GM19240 (cell line): ENCODE results near the gene APAF1.

Source experiments
- DNase-seq: peaks from one replicate; pipeline ENCODE4 v3.0.0; 2011; ENCODE audit warnings: low spot score; ENCODE audit not compliant: insufficient read length

Gene APAF1

DNA sequence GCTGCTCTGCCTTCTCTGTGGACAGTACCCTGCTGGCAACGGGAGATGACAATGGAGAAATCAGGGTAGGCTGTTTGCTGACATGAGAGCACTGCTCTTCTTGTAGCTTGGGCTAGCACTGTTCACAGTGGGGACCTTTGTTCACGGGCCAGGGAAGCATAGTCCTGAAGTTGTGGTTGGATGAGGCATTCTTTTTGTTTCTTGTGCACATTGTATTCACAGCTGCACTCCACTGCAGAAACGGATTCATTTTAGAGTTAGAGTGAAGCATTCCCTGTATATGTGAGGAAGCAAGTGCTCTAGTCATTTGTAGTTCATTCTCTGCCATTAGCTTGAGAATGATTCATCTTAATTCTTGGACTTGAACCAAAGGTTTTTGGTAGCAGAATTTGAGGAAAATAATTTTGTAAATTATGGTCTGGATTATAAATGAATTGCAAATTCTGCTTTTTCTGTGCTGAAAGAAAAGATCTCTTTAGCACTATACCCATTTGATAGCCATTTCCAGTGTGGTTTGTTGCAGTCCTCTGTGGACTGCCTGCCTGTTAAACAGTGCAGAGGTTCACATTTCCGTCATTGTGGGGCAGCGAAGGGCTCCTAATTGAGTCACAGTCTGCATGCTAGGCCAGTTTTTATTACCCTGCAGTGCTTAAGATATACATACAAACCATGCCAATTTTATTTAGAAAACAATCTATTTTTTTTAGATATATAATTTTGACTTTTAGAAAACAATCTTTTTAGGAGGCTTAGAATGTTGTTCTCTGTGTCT is 80.6 kb downstream of the APAF1 start:
- DNase-seq, result no peak

DNA sequence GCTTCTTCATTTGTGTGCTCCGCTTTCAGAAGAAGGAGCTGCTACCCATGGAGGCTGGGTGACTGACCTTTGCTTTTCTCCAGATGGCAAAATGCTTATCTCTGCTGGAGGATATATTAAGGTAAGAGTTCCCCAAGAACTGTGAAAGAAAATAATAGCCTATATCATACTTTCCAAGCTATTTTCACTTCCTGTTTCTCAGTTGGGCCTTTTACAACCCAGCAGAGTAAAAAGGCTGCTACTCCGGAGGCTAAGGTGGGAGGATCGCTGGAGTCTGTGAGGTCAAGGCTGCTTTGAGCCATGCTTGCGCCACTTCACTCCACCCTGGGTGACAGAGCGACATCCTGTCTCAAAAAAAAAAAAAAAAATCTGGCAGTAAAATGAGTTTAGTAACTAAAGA is 82.1 kb downstream of the APAF1 start:
- no peak for DNase-seq

DNA sequence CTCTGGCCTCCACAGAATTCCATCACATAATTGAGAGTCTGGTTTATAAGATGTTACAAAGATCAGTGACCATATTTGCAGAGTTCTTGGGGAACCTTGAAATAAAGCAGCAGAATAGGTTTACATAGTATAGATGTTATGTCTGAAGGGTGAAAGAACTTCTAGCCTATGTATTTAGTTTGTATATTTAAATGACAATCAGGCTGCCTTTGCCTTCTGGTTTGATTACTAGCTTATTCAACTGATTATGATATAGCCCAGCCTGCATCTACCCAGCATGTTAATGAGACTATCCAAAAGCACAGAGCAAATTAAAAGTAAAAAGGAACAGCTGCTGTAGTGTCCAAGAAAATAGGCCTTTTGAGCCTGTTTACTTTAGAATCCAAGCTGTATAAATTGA is 85.3 kb downstream of the APAF1 start:
- DNase-seq, result no peak

DNA sequence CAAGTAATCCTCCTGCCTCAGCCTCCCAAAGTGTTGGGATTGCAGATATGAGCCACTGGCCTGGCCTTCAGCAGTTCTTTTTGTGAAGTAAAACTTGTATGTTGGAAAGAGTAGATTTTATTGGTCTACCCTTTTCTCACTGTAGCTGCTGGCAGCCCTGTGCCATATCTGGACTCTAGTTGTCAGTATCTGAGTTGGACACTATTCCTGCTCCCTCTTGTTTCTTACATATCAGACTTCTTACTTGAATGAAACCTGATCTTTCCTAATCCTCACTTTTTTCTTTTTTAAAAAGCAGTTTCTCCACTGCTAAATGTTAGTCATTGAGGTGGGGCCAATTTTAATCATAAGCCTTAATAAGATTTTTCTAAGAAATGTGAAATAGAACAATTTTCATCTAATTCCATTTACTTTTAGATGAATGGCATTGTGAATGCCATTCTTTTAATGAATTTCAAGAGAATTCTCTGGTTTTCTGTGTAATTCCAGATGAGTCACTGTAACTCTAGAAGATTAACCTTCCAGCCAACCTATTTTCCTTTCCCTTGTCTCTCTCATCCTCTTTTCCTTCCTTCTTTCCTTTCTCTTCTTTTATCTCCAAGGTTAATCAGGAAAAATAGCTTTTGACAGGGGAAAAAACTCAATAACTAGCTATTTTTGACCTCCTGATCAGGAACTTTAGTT is 88.7 kb downstream of the APAF1 start:
- no peak for DNase-seq

DNA sequence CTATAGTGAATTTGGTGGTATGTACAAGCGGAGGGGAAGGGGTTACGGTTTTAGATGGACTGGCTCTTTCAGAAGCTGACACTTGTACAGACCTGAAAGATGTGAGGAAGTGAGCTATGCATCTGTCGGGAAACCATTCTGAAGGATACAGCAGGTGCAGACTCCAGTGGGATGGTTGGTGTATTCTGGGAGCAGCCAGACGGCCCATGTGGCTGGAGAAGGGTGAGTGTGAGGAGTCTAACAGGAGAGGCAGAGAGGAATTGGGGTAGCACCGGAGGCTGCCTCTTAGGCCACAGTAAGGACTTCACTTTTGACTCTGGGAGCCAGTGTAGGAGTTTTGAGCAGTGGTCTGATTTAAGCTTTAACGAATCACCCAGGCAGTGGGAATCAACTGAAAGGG is 90.7 kb downstream of the APAF1 start:
- no peak for DNase-seq

DNA sequence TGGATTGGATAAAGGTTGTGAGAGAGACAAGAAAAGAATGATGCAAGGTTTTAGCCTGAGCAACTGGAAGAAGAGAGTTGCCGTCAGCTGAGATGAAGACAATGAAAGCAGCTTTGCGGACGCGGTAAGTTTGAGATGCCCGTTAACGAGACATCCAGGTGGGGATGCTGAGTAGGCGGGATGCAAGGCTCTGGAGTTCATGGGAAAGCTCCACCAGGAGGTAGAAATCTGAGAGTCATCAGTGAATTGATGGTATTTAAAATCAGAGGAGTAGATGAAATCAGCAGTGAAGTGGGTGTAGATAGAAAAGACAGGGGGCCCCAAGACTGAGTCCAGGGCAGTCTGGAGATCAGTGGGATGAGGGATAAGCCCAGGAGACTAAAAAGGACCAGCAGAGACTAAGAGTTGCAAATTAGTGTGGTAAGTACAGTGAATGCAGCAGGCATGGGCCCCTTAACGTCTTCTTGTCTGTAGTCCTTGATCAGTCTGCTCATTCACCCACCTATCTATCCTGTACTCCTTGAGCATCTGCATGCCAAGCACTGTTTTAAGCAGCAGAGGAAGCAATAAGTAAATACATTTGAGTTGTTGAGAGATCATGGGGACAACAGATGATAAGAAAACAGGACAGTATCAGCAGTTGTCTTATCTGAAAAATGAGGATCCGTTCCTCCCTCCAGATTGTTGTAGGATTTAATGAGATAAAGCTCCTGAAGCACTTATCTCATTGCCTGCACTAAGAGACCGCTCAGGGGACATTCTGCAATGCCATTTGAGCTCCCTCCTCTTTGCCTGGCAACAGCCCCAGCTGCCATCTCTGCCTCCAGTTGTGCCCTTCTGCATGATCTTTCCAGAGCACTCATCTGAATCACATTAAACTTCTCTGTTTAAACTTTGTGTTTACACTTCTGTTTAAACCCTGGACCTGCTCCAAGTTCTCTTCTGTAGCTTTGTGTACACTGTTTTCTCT is 91.5 kb downstream of the APAF1 start:
- DNase-seq, result no peak

DNA sequence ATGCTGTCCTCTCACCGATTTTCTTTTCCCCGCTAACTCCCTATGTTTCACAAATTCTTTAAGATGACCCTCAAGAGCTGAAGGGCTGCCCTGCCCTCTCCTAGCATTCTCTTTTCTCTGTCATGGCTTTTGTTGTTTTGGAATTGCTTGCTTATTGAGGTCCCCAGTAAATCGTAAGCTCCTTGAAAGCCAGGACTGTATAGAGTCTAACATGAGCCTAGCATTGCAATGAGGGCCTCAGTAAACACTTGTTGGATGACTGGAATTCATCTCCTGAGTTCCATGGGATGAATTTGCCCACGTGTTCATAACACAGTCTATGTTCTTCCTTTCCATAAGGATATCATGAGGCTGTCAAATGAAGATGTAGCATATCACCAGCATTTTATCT is 92.2 kb downstream of the APAF1 start:
- DNase-seq, result no peak

DNA sequence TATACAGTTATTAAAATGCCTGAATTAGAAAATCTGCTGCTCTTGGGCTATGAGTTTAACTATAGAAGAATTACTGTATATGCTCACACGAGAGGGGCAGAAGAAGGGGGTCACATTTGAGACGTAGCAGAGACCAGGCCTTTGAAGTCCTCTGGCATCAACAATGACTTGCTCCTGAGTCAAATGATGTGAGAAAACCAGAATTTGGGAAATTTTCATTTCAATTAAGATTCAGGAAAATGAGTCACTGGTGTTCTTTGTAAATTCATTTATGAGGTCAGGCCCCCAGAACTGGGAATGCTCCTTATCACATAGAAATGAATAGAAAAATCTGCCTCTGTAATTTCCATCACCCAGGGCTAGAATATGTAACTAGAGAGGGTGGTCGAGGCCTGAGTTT is 92.9 kb downstream of the APAF1 start:
- no peak for DNase-seq

DNA sequence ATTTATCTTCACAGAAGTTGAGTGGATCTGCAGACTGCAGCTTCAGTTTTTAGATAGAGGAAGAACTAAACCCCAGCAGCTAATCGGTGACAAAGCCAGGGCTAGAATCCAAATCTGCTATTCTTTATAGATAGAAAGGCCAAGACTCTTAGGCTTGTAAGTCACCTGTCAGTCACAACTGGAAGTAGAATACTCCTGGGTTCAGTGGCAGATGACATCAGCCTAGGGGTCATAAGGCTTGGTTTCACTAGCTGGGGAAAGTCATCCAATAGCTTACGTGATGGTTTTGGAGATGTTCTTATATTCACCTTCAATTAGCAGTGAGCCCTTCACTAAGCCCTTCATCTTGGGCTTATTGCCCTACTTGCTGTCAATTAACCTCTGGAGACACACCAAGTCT is 93.4 kb downstream of the APAF1 start:
- no peak for DNase-seq

DNA sequence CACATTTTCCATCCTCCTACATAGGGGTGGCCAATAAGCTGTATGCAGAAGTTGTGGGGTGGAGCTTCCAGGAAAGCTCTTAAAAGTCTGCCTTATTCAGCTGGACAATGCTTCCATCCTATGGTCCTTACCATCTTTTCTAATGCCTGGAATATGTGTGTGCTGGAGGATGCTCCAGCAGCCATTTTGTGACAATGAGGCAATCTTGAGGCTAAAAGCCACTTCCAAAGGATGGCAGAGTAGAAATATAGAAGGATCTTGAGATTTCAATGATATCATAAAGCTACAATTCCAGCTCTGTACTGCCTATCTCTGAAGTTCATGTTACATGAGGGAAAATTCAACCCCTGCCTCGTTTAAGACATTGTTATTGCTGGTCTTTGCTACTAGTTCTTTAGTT is 95.7 kb downstream of the APAF1 start:
- no peak for DNase-seq

DNA sequence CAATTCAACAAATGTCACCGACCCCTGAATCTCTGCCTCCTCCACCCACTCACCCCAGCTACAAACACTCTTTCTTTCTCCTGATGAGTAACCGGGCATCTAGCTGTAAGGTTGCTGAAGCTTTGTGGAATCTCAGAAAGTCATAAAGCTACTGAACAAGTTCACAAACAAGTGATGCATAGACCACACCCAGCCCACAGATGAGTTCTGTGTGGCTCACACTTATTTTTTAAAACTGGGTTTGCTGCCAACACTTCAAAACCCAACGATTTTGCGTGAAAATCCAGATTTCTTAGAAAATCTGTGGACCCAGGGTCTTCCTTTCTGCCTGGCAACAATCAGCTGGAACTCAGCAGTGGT is 96.1 kb downstream of the APAF1 start:
- DNase-seq, result no peak

DNA sequence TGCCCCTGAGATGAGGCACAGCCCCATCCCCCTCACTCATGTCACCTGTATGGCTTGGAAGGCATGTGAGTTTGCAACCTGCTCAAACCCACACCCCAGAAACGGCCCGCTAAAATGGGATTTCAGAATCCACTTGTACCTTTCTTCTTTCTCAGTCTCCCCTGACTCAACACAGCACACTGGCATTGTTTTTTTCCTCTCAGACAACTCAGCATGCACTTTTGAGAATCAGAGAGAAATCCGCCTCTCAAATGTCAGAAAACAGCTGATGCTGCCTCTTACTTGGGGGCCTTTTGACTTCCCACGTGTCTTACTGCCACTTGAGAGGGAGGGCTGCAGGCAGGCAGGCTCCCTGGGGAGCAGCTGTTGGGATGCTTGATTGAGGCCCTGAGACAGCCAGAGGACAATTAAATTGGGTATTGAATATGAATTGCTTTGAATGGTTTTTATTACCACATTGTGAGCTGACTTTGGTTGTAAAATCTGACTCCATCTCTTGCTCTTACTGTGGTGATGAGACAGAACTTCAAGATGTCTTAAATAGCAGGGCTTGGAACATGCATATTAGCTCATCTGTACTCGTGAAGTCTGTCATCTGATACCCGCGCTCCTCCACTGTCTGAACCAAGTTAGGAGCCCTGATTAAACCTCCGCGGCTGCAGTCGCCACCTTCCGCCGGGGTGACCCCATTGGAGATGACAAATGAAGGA is 96.6 kb downstream of the APAF1 start:
- DNase-seq, result no peak

DNA sequence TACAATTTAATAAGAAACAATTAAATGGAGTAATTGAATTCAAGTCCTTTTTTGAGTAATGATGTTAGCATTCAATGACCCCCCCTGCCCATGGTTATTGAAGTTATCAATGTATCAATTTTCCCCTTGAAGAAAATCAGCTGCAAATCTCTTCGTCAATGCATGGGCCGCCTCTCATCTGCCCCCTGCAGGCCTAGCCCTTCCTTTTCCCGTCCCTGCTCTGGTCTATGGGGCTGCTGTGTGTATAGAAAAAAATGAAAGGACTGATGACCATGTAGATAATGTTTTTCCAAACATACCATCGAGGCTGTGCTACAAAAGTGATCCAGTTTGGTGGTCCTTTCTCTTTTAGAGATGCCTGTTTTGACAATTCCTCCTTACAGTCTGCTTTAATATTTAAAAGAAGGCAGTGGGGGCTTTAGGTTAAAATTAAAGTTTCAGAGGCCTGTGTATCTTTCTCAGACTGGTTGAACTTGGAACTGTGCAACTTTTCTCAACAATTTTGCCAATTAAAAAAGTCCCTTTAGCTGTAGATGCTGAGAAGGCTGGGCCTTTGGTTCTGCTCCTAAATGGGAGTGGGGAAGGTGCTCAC is 98.4 kb downstream of the APAF1 start:
- DNase-seq, result no peak

DNA sequence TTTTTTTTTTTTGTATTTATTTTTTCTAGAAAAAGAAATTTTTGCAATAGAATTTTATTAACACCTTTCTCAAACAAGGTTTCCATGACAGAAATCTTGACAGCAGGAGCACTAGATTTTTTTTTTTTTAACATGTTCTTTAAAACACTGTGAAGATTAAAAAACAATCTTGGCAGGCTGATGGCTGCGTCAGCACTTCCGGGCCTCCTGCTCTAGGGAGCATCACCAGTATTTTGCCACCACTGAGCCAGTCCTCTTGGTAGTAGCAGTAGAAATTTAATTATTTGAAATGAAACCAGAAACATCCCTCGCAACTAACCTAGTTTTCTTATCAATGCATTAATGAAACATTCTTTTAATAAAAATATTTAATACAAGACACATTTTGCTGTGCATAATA is 99.6 kb downstream of the APAF1 start:
- no peak for DNase-seq

DNA sequence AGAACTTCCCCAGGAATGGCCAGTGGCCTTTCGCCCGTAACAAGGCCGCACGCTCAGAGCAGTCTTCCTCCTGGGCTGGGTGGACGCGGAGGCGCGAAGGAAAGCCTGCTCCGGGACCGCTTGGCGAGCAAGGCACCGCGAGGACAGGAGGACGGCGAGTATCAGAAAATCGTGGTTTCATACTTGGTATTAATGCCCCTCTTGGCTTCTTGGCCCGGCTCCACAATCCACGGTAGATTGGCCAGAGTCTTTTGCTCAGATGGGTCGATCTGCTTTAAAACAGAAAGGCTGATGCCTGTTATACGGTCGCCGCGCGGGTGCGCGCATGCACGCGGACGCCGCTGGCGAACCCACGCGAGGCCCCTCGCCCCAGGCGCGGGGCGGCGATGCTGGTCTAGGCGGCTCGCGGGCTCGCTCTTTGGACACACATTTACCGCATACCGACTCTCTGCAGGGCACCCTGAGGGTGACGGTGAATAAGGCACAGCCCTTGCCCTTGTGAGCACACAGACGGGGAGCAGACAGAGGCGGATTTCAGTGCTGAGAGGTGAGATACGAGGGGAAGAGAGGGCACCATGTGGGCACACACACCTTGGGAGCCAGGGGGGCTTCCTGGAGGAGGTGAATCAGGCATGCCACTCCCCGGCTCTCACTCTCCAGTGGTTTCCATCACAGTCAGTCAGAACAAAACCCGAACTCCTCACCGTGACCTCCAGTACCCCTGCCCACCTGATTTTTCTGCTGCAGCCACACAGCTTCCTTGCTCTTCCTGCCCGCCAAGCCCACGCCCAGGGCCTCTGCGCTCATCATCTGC is 100.7 kb downstream of the APAF1 start:
- DNase-seq, result no peak

DNA sequence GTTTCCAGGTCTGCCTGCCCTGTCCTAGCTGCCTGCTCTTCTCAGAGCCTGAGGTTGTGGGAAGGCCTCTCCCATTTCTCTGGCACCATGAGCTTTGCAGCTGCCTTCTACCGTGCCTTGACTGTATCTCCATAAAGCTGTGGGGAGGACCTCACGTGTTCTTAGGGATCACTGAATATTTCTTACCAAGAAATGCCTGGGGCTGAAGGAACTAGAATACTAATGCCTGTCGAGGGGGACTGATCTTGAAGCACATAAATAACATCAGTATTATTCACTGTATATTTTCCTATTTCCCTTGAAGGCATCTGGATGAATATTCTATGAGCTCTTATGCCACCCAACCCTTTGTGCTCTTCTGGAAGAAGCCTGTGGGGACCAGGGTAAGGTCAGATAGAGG is 103.4 kb downstream of the APAF1 start:
- DNase-seq, result no peak

DNA sequence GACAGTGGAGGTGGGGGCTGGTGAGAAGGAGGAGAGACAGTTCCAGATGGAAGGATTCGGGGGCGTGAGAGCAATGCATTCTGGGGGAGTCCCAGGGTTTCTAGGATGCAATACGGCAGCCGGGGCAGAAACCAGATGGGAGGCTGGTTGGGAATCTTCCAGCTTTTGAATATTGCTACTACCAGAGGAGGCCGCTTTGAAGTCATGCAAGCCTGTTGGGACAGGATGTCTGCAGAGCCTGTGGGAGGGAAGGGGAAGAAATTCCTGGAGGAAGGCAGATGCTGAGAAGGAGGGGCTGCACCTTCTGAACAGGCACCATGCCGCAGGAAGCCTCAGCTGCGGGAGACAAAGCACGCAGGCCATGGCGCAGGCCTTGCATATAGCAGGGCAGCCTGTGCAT is 105.4 kb downstream of the APAF1 start:
- DNase-seq, result no peak

DNA sequence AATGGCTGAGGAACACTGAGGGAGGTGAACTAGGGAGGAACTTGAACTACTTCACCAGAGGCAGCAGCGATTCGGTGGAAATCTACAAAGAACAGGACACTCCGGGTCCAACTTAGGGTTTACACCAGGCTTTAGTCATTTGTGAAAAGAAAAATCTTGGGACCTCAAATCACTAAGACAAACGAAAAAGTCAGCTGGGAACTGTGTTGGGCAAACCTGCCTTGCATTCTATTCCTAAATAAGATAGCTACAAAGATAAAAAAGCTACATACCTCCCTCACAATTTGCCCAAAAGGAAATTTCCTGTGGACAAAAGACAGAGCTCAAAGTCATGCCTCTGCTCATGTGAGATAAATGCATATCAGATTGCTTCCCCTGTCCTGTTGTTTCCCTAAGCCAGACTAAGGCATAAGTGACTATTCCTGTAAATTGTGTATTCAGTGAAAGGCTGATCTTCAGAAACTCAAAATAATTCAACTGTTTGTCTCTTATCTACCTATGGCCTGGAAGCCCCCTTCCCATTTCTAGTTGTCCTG is 106.6 kb downstream of the APAF1 start:
- DNase-seq, result no peak

DNA sequence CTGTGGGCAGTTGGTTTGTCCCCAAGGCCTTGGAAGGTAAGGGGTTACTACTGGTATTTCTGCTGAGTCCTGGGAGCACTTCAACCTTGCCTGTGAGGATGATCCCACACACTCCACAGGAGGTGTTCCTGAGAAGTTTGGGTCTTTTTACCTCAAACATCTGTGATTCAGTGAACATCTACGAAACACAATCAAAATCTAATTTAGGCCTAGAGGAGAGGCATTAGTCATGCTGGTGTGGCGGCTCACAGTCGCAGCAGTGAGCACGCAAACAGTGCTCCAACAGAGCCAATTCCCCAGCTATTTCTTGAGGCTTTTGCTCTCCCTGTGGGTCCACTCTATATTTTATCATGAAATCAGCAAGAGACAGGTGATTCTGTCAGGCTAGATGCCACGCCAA is 107.6 kb downstream of the APAF1 start:
- no peak for DNase-seq

DNA sequence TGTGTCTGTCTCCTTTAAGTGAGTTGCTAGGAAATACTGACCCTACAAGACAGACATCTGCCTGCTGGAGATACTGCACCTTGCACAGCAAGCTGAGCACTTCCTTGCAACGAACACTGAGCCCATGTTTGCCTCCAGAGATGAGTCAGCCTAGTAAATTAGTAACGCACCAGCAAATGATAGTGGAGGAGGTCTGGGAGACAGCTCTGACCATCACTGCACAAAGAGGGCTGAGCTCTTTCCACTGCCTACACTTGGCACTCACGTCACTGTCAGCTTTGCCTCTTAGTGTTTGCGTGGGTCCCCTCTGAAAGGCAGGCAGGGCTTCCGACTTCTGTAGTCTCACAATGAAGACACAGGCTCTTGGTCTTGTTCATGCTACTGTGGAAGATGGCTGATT is 109.0 kb downstream of the APAF1 start:
- DNase-seq, result peak; percentile 82
